Measurements from ENCODE around the gene MIB2.

- TF ChIP-seq CTCF (IDR thresholded peaks at IDR 0.05): no peak
- TF ChIP-seq EP300 (IDR thresholded peaks at IDR 0.05): no peak
Measured at GRCh38 chr1:1622010-1622787, 6.9 kb downstream of the MIB2 start.

Data from ovary (tissue), 3 donors.